Activated CD8-positive, alpha-beta memory T cell treated with anti-CD3 and anti-CD28 coated beads for 24 hours (primary cell): ENCODE results near the gene VWA1.
"Not testable (repeated sequence)": the region's sequence is repeated elsewhere in the genome, so short reads cannot be mapped to it uniquely, and the experiment has no call there.

Source experiments
- DNase-seq: peaks from one replicate; pipeline ENCODE4 v3.0.0-alpha.2; 2020

The VWA1 gene

DNA sequence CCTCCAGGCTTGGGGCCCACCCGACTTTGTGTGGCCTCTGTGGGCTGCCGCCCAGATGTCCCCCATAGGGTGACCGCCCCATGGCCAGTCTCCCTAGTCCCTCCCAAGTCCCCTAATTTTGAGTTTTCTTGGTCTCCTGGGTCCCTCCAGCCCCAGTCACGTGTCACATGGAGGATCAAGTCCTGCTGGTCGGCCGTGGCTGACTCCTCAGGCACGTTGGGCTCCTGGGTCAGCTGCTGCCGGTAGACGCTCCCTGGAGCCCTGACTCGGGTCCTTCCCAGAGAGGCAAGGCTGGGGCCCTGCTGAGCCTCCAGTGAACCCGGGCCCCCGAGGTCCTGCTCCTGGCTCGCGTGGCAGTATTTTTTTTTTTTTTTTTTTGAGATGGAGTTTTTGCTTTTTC, 24.2 kb downstream of the VWA1 start:
- not testable (repeated sequence) for DNase-seq

DNA sequence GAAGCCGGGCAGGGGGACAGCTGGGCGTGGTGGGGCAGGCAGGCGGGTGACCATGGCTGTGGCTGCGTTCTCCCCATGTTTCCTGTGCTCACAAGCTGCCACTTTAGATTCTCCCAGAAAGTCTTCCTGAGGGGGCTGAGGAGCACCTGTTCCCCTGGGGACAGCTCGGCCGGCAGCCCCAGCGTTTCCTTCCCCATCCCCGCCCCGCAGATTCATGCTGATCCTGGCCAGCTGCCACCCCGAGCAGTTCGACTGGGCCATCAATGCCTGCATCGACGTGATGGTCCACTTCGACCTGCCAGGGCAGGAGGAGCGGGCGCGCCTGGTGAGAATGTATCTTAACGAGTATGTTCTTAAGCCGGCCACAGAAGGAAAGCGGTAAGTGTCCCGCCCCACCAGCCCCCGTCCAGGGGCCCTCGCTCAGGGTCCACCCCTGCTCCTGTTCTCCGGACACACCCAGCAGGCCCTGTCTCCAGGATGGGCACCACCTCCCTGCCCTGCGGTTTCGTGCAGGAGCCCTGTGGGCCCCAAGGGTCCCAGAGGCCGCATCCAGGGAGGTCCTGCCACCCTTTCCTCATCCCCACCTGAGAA, 25.1 kb downstream of the VWA1 start:
- no peak for DNase-seq

DNA sequence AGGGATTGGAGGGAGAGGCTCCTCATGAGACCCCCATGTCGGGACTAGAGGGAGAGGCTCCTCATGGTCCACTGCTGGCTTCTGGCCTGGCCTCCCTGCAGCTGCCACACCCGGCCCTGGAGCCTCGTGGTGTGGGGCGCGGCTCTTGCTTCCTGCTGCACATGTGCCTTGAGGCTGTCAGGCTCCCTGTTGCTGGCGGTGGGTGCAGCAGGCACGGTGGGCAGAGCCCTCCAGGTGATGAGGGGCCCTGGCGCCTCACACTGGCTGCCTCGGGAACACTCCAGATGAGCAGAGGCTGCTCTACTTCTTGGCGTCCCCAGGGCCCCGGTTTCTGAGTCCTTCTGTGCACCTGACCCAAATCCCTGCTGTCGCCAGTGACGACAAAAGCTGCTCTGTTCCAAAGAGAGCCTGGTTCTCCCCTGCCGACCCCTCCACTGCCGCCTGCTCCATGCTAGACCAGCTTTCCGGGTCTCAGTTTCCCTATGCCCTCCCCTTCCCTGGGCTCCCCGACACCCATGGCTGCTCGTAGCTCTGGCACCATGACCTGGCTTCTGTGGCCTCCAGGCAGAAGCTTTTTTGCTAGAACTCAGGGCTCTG, 26.3 kb downstream of the VWA1 start:
- no peak for DNase-seq

DNA sequence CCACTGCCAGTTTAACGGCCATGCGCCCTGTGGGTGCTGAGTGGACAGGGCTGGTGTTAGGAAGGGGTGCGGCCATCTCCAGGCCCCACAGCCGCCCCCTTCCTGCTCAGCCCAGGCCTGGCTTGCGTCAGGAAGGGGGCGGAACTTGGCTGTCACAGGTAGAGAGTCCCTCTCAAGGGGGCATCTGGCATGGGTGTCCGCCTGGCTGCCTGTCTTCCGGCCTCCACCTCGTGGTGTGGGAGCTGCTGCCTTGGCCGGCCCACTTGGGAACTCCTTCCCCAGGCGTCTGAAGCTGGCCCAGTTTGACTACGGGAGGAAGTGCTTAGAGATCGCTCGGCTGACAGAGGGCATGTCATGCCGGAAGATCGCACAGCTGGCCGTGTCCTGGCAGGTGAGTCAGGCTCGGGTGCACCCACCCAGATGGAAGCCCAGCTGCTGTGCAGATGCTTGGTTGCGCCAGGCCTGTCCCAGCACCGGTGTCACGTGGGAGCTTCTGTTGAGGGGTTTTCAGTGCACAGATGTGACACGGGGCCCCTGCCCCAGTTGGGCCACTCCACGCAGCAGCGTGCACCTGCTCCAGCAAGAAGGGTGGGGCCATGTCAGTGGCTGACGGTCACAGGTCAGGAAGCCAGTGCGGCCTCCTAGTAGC, 27.0 kb downstream of the VWA1 start:
- DNase-seq, result no peak

DNA sequence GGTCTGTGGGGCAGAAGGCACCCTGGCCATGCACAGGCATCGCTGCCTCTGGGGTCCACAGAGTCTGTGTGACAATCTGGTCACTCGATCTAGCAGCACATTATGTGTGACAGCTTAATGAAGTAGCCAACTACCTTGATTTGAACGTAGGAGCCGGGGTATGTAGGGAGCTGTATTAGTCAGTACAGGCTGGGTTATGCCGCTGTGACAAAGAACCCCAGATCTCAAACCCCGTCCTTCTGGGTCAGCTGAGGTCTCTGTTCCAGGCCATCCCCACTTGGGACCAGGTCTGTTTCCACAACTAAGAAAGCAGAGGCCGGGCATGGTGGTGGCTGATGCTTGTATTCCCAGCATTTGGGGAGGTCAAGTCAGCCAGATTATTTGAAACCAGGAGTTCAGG, 27.8 kb downstream of the VWA1 start:
- DNase-seq, result no peak

DNA sequence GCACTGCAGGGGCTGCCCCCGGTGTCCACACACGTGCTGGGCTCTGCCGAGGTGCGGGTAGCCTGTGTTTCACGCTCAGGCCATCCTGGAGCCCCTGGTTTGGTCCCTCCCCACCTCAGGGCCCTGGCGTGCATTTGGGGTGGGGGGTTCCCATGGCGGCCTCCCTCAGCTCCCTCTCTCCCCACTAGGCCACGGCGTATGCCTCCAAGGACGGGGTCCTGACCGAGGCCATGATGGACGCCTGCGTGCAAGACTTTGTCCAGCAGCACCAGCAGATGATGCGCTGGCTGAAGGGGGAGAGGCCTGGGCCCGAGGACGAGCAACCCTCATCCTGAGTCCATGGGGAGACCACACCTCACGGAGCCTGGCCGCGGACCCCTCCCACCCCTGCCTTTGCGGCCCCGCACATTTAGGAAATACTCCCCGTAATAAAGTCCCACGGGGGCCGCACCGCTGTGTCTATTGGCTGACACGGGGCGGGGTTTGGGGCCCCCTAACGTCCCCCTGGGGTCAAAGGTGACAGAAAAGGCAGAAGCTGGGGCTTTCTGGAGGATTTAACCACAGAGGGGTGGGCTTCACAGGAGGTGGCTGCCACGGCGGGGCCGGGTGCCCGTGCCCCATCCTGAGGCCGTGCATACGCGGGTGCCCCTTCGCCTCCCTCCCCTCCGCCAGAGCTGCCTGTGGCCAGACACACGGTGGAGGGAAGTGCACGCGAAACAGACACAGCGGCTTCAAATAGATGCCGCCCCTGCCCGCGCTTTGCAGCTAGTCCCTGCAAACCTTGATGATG, 32.9 kb downstream of the VWA1 start:
- DNase-seq, result not testable (repeated sequence)

DNA sequence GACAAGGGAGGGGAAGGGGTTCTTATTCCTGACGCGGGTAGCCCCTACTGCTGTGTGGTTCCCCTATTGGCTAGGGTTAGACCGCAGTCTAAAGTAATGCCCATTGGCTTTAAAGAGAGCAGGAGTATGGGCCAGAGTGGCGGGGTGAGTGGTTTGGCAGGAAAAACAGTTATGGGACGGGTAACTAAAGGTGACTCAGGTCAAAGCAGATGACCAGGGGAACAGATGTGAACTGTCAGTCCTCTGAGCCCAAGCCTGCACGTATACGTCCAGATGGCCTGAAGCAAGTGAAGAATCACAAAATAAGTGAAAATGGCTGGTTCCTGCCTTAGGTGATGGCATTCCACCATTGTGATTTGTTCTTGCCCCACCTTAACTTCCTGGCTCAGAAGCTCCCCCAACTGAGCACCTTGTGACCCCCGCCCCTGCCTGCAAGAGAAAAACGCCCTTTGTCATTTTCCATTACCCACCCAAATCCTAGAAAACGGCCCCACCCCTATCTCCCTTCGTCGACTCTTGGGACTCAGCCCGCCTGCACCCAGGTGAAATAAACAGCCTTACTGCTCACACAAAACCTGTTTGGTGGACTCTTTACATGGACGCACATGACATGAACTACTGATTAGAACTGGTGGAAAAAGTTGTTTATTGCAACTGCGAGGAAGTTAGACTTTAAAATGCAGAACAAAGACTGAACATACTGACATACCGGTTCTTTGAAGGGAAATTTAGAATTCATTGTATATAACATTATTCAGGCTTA, 35.3 kb downstream of the VWA1 start:
- peak; percentile 63 for DNase-seq

DNA sequence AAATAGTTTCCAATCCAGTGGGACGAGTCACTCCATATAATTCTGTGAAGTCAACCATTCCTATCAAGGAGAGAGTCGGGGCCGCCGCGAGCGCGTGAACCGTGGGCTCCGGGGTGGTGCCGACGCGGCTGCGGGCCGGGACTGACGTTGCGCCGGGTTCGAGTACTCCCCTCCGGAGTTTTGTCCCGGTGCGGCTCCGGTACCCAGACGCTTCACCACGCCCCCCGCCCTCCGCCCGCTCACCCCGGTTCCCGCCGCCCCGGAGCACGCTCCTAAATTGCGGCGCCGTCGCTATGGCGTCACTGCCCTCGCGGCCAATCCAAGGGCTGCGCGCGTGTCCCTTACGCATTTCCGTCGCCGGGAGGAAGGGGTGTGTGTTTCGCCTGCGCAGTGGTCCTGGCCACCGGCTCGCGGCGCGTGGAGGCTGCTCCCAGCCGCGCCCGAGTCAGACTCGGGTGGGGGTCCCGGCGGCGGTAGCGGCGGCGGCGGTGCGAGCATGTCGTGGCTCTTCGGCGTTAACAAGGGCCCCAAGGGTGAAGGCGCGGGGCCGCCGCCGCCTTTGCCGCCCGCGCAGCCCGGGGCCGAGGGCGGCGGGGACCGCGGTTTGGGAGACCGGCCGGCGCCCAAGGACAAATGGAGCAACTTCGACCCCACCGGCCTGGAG, 36.0 kb downstream of the VWA1 start, which contains the start of gene ATAD3B:
Gene ATAD3B, plus strand, starts transcription at position 377 of the 664 bp plus-strand sequence. Its CDS starts 120 bp downstream, at position 497.
- peak; percentile 96 for DNase-seq

DNA sequence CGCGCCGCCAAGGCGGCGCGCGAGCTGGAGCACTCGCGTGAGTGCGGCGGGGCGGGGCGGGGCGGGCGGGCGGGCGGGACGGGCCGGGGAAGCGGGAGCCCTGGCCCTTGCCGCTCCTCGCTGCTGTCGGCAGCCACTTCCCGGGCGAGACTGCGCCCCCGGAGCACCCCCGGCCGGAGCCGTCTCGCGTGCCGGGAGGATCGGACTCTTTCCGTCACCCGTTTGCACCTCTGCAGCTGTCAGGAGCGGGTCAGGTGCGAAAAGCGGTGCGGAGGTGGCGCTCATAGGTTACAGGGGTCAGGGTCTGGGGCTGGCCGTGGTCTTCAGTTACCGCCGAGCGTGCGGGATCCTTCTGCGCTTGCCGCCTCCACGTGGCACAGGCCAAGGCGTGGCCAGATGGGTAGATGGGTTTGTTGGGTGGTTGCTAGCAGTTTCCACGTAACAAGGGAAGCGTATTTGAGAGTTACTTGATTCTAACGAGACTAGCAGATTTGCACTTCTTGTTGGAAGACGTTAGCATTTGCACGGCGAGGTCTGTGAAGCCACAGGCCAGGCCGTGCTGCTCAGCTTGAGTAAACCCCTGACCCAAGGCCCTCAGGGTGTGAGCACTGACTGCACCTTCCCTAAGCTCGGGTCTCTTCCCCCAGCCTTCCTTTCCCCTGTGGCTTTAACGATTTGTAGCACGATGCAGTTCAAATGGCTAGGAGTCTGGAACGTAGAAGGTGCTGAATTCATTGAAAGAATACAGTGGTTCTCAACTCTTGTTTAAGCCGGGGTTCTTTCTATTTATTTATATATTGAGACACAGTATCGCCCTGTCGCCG, 36.8 kb downstream of the VWA1 start:
- DNase-seq, result peak; percentile 75

DNA sequence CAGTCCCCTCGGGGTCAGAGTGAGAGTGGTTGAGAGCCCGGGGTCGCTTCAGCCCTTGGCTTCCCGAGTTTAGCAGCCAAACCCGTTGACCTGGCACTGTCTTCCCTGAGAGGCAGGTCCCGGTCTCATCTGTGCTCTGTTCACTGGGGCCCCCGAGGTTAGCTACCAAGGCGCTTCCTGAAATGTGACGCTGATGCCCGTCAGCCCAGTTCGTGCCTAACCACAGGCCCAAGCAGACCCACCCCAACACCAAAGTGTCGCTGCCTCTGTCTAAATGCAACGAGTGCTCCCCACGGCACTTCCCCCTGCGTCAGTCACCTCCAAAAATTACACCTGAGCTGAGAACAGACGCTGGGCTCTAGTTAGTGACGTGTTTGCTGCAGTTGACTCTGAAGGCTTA, 40.5 kb downstream of the VWA1 start:
- DNase-seq, result not testable (repeated sequence)

DNA sequence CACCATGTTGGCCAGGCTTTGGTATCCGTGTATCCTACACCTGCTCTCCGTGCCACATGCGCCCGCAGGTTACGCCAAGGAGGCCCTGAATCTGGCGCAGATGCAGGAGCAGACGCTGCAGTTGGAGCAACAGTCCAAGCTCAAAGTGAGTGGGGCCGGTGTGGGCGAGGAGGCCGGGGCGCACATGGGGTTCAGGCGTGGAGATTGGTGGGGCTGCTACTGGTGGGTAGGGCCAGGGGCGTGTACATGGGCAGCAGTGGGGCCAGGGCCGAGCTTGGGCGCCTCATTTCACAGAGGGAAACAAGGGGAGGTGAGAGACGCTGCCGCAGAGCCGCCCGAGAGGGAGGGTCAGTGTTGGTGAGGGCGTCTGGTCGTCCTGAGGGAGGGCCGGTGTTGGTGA, 41.7 kb downstream of the VWA1 start:
- DNase-seq, result no peak

DNA sequence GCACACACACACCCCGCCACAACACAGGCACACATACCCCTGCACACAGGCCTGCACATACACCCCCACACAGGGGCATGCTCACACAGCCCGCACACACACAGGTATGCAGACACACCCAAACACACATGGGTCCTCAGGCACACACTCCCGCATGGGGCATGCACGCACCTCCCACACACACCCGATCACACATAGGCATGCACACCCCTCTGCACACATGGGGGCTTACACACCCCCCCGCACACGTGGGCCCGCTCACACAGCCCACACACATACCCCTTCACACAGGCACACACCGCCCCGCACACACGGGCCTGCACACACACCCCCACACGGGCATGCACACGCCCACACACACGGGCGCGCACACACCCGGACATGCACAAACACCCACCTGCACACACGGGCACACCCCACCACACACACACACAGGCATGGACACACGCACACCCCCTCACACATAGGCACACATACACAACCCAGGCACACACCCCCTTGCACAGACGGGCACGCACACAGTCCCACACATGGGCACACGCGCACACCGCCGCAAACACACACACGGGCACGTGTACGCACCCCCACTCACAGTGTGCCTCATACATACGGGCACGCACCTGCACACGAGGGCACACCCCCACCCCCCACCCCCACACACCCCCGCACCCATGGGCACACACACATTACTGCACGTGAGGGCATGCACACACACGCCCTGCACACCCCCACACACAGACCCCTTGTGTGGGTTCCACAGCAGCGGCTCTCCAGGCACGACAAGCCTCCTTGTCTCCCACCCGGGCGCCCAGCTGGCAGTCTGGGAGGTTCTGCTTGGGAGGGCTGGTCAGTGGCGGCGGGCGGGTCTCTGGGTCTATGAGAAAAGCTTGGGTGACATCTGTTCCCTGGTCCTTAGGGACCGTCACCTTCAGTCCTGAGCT, 44.3 kb downstream of the VWA1 start:
- no peak for DNase-seq

DNA sequence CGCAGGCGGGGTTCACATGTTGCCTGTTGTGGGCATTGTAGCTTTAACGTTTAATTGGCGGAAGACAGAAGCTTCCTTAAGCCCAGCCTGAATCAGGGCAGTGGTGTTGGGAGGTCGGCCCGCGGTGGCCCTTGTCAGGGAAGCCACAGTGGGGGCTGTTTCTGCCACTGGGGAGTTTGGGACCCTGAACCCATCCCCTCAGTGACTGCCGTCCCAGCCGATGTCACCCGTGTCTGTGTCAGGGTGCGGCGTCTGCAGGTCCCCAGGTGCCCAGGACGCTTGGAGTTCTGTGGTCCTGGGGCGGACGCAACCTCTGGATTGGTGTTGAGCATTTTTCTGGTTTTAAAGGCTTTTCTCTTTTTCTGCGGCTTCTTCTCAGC, 45.0 kb downstream of the VWA1 start:
- DNase-seq, result not testable (repeated sequence)

DNA sequence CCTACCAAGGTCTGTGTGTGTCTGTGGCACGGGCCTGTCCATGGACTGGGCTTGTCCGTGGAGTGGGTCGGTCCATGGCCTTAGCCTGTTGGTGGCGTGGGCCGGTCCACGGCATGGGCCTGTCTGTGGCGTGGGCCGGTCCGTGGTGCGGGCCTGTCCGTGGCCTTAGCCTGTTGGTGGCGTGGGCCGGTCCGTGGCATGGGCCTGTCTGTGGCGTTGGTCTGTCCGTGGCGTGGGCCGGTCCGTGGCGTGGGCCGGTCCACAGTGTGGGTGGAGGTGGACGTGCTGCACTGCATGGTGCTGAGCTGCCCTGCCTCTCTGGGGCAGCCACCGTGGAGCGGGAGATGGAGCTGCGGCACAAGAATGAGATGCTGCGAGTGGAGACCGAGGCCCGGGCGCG, 46.3 kb downstream of the VWA1 start:
- DNase-seq, result not testable (repeated sequence)

DNA sequence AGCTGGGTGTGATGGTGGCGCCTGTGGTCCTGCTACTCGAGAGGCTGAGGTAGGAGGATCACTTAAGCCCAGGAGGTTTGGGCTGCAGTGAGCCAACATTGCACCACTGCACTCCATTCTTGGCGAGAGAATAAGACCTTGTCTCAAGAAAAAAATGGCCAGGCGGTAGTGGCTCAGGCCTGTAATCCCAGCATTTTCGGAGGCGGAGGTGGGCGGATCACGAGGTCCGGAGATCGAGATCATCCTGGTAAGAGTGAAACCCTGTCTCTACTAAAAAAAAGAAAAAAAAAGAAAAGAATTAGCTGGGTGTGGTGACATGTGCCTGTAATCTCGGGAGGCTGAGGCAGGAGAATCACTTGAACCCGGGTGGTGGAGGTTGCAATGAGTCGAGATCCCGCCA, 47.4 kb downstream of the VWA1 start:
- DNase-seq, result no peak

DNA sequence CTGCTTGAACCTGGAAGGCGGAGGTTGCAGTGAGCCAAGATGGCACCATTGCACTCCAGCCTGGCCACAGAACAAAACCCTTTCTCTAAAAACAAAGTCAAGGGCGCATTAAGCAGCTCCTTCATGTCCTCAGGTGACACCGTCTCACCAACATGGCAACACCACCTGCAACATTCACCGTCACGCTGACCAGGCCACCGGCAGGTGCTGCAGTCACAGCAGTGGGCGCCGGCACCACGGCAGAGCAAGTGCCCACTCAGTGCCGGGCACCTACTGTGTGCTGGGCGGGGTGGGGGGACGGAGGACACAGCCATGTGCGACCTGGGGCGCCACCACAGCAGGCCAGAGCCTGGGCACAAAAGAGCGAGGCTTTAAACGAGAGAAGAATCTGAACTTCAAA, 48.2 kb downstream of the VWA1 start:
- DNase-seq, result no peak

DNA sequence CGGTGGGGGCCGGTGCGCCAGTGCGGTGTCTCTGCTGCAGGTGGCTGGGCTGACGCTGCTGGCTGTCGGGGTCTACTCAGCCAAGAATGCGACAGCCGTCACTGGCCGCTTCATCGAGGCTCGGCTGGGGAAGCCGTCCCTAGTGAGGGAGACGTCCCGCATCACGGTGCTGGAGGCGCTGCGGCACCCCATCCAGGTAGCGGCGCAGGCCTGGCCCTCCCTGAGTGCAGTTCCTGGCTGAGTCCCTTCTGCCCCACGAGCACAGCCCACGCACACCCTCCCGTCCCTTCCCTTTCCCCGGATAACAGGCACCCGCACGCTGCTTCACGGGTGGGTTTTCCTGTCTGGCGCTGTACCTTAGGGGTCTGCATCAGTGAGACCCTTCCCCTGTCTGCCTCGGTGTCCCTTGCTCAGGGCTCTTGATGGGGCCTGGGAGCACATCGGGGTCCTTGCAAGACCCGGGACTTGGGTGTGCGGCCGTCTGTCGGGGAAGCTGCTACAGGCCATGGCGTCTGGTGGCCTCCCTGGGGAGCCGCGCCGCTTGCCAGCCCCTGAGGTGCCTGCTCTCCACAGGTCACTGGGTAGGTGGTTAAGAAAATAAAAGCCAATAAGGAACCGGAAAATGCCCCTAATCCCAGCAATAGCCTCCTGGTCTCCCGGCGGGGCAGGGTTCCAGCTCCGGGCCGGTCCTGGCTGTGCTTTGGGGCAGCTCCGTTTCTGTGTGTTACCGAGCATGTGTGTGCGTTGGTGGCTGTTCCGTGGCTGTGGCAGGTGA, 49.7 kb downstream of the VWA1 start:
- not testable (repeated sequence) for DNase-seq

DNA sequence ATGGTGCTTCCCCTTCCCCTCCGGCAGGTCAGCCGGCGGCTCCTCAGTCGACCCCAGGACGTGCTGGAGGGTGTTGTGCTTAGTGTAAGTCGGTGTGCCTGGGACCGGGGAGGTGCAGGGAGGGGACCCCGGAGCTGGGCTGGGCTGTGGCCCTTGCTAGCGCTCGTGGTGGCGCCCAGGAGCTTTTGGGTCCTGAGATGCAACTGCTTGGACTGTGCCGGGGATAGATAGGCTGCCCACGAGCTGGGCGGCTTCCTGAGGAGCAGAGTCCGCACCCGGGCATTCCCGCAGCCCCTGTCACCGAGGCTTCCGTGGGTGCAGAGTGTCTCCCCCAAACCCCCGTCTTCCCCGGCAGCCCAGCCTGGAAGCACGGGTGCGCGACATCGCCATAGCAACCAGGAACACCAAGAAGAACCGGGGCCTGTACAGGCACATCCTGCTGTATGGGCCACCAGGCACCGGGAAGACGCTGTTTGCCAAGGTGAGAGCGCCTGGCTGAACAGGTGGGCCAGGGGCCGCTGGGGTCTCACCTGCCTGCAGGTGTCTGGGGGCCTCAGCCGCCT, 50.3 kb downstream of the VWA1 start:
- DNase-seq, result not testable (repeated sequence)

DNA sequence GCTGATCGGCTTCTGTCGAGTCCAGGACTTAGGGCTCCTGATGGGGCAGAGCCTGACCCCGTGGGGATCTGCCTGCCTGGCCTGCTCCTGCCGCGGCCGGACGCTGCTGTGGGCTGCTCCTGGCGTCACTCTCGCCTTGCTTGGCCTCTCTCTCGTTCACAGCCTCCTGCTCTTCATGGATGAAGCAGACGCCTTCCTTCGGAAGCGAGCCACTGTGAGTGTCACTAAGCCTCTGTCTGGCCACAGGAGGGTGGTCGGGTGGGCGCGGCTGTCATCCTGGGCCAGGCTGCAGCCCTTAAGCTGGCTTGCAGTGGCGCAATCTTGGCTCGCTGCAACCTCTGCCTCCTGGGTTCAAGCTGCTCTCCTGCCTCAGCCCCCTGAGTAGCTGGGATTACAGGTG, 52.2 kb downstream of the VWA1 start:
- no peak for DNase-seq
